H1 (cell line): ENCODE measurements around the gene ARHGAP4.

Experiments
- ASH2L ChIP-seq: fragments of 200-600, 300-600 bp; sonication (generic); IDR thresholded peaks from one replicate; pipeline ENCODE4 v1.7.1; 2017; ENCODE audit warnings: low read length
- BRCA1 ChIP-seq: IDR thresholded peaks from 2 replicates; pipeline ENCODE4 v1.6.1; 2012; ENCODE audit warnings: low read depth, low read length, improper control_type of control experiment
- JUND ChIP-seq: IDR thresholded peaks from 2 replicates; pipeline ENCODE4 v1.6.1; 2011; ENCODE audit warnings: mild to moderate bottlenecking, improper control_type of control experiment, low read length
- KDM1A ChIP-seq: fragments of 200-600, 300-600 bp; sonication (generic); IDR thresholded peaks from 2 replicates; pipeline ENCODE4 v1.7.1; 2016; ENCODE audit warnings: mild to moderate bottlenecking, low read length, borderline replicate concordance
- RAD21 ChIP-seq, 2 experiments: IDR thresholded peaks in 1 of 2; conservative IDR thresholded peaks in 1 of 2; 2 replicates each; pipeline ENCODE4 v1.6.1; 2011; ENCODE audit warnings: low read depth in 2 of 2, low read length in 2 of 2, improper control_type of control experiment in 1 of 2, inconsistent platforms in 1 of 2, mild to moderate bottlenecking in 1 of 2, moderate library complexity in 1 of 2
- SP4 ChIP-seq: IDR thresholded peaks from 2 replicates; pipeline ENCODE4 v1.6.1; 2012; ENCODE audit warnings: low read length, inconsistent platforms
- YY1 ChIP-seq: IDR thresholded peaks from 2 replicates; pipeline ENCODE4 v1.6.1; 2011; ENCODE audit warnings: low read depth, mild to moderate bottlenecking, low read length
- TF ChIP-seq, protein P1 (sequence below), 3 experiments: IDR thresholded peaks; 1 replicate in 2 of 3; 2 replicates in 1 of 3; pipeline versions ENCODE4 v1.5.1 to v1.6.1; 2011; ENCODE audit warnings: low read length in 3 of 3, mild to moderate bottlenecking in 3 of 3, inconsistent platforms in 2 of 3, low read depth in 1 of 3, moderate library complexity in 1 of 3; ENCODE audit not compliant: insufficient read depth in 1 of 3; ENCODE audit errors: control extremely low read depth in 1 of 3

DNA sequence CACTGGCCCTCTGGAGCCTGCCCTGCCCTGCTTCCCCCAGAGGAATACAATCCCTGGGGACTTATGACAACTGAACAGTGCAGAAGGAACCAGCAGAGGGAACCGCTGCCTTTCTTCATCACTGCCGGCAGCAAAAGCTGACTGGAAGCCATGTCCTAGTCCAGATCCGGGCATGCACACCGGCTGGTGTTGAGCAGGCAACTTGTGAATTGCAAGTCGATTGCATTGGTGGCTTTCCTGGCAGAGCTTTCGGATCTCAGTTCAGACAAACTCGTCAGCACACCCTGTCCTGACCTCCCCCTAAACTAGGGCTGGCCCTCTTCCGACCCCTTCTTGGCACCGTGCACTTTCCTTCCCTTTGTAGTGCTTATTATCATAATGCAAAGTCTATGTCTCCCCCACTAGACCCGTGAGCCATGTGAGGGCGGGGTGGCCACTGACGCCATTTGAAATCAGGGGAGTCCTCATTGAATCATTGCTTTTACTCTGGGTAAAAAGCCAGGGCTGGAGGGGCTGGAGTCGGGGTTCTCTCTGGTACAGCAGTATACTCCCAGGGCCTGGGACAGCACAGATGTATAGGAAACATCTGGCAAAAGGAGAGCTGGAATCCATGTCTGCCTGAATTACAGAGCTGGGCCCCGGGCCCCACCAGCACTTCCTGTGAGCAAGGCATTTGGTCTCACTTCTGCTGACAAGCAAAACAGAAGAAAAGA lies 1.8 kb downstream of the ARHGAP4 start:
- TF ChIP-seq JUND = no peak
- TF ChIP-seq RAD21 (IDR thresholded peaks at IDR 0.05 in 1 of 2, conservative IDR thresholded peaks at IDR 0.05 in 1 of 2; ENCODE audit: low read depth in 2 of 2, low read length in 2 of 2) = peak; percentile 38 to 53
- TF ChIP-seq KDM1A = no peak
- no peak for TF ChIP-seq YY1
- no peak for TF ChIP-seq SP4
- TF ChIP-seq, protein P1, sequence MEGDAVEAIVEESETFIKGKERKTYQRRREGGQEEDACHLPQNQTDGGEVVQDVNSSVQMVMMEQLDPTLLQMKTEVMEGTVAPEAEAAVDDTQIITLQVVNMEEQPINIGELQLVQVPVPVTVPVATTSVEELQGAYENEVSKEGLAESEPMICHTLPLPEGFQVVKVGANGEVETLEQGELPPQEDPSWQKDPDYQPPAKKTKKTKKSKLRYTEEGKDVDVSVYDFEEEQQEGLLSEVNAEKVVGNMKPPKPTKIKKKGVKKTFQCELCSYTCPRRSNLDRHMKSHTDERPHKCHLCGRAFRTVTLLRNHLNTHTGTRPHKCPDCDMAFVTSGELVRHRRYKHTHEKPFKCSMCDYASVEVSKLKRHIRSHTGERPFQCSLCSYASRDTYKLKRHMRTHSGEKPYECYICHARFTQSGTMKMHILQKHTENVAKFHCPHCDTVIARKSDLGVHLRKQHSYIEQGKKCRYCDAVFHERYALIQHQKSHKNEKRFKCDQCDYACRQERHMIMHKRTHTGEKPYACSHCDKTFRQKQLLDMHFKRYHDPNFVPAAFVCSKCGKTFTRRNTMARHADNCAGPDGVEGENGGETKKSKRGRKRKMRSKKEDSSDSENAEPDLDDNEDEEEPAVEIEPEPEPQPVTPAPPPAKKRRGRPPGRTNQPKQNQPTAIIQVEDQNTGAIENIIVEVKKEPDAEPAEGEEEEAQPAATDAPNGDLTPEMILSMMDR (IDR thresholded peaks at IDR 0.05; ENCODE audit: control extremely low read depth in 1 of 3, insufficient read depth in 1 of 3, low read depth in 1 of 3, low read length in 3 of 3) = peak in 2 of 3 experiments; percentile 22 to 33; a peak in 2 of 4 replicates
- no peak for TF ChIP-seq BRCA1
- no peak for TF ChIP-seq ASH2L
